ENCODE data around the gene TGIF1. TPM values are rescaled to one million over a fixed set of nuclear protein-coding genes. Genes with fewer than 3 reads are reported as not detected.

TGIF1 gene
- total and polyA plus RNA-seq, 2 donors (not counting 1 experiment from before 2014, with no cell fraction given), result 30.4 to 140 TPM

DNA sequence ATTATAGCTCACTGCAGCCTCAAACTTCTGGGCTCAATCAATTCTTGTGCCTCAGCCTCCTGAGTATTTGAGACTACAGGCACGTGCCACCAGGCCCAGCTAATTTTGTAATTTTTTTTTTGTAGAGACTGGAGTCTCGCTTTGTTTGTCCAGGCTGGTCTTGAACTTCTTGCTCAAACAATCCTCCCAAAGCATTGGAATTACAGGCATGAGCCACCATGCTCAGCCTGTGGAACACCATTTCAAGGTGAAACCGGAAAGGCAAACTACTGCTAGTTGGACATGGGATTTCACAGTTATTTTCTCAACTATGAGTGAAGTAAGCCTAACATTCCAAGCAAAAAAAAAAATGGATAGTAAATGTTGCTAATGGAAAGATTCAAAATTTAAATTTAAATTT is 20.9 kb upstream of the TGIF1 start:
- Mint-ChIP-seq H3K9me3 (ENCODE audit: insufficient read depth) (no peaks in the 10 kb centered on the region), H3K4me3 (no peak overlapping the region), H3K27me3 (no peaks in the 10 kb centered on the region), H3K27ac (no peak overlapping the region), H3K4me1 (peaks cover 3% of the 10 kb centered on the region)
- Histone ChIP-seq H3K9me3 (ENCODE audit: control extremely low read depth in 1 of 3, control insufficient read depth in 2 of 3, insufficient read depth in 1 of 3, low read length in 2 of 3) (no peaks in the 10 kb centered on the region), H3K4me3 (ENCODE audit: control extremely low read depth in 1 of 5, extremely low read depth in 1 of 5, insufficient read depth in 1 of 5, low read depth in 2 of 5, low read length in 4 of 5) (no peak overlapping the region), H3K36me3 (replicated peaks in 1 of 2; ENCODE audit: control extremely low read depth in 1 of 2, control insufficient read depth in 1 of 2, extremely low read depth in 1 of 2, insufficient read depth in 2 of 2, low read length in 1 of 2) (no peaks in the 10 kb centered on the region), H3K4me2 (replicated peaks; ENCODE audit: low read depth, low read length, poor library complexity, severe bottlenecking) (no peak overlapping the region), H3K27ac (ENCODE audit: low read length in 2 of 2) (no peak overlapping the region), H4K20me1 (ENCODE audit: control insufficient read depth, insufficient read depth, low read length, poor library complexity, severe bottlenecking) (no peaks in the 10 kb centered on the region), H3K79me2 (ENCODE audit: control insufficient read depth, insufficient read depth, low read length) (no peaks in the 10 kb centered on the region), H3K4me1 (ENCODE audit: control insufficient read depth in 2 of 2, insufficient read depth in 2 of 2, low read length in 2 of 2) (no peaks in the 10 kb centered on the region), H3K9ac (ENCODE audit: low read length) (no peak overlapping the region), H2AFZ (ENCODE audit: insufficient read depth, low read depth, low read length, poor library complexity, severe bottlenecking) (no peak overlapping the region), H3K27me3 (replicated peaks in 1 of 4; ENCODE audit: control extremely low read depth in 1 of 4, control insufficient read depth in 3 of 4, insufficient read depth in 4 of 4, low read length in 3 of 4) (no peaks in the 10 kb centered on the region)
- ChIA-PET CTCF (interaction anchor here (0.9 to 1.5 kb wide), 2 partner anchors 8 to 238 kb away, joined by 3 read pairs; no protein-coding TSS in a partner anchor), POLR2A (no interaction called here)
- 86% methylated on average over 1 of the region's 3 CpGs for WGBS (ENCODE audit: insufficient coverage)
- no peak for DNase-seq
- TF ChIP-seq CTCF (IDR thresholded peaks at IDR 0.05) (no peak), EZH2 (IDR thresholded peaks at IDR 0.05; ENCODE audit: borderline replicate concordance, insufficient read depth, low read depth, low read length, poor library complexity, severe bottlenecking) (no peak)
- intact Hi-C loops (cut with micrococcal nuclease), result no loop called here
- ATAC-seq (ENCODE audit: low read depth), result no peak

GRCh38 chr18:3434685-3435084 is 15.3 kb upstream of the TGIF1 start:
- no peak overlapping the region for H3K4me3 Mint-ChIP-seq
- intact Hi-C loops (cut with micrococcal nuclease), result no loop called here
- ChIA-PET POLR2A (no interaction called here), CTCF (interaction anchor here (0.6 to 1.4 kb wide), 3 partner anchors 8 to 232 kb away, joined by 3 read pairs; no protein-coding TSS in a partner anchor)
- no peaks in the 10 kb centered on the region for H3K4me1 Mint-ChIP-seq
- no peak overlapping the region for H3K27ac ChIP-seq (ENCODE audit: low read length in 2 of 2)
- H4K20me1 ChIP-seq (ENCODE audit: control insufficient read depth, insufficient read depth, low read length, poor library complexity, severe bottlenecking), result no peaks in the 10 kb centered on the region
- no peaks in the 10 kb centered on the region for H3K9me3 Mint-ChIP-seq (ENCODE audit: insufficient read depth)
- DNase-seq (no peak), ATAC-seq (ENCODE audit: low read depth) (no peak)
- H3K27me3 ChIP-seq (replicated peaks in 1 of 4; ENCODE audit: control extremely low read depth in 1 of 4, control insufficient read depth in 3 of 4, insufficient read depth in 4 of 4, low read length in 3 of 4), result no peaks in the 10 kb centered on the region
- H3K4me1 ChIP-seq (ENCODE audit: control insufficient read depth in 2 of 2, insufficient read depth in 2 of 2, low read length in 2 of 2), result no peaks in the 10 kb centered on the region
- no peaks in the 10 kb centered on the region for H3K79me2 ChIP-seq (ENCODE audit: control insufficient read depth, insufficient read depth, low read length)
- 100% methylated on average over 2 of the region's 4 CpGs for WGBS (ENCODE audit: insufficient coverage)
- no peaks in the 10 kb centered on the region for H3K27me3 Mint-ChIP-seq
- H3K9me3 ChIP-seq (ENCODE audit: control extremely low read depth in 1 of 3, control insufficient read depth in 2 of 3, insufficient read depth in 1 of 3, low read length in 2 of 3), result no peaks in the 10 kb centered on the region
- no peak for TF ChIP-seq CTCF (IDR thresholded peaks at IDR 0.05)
- TF ChIP-seq EZH2 (IDR thresholded peaks at IDR 0.05; ENCODE audit: borderline replicate concordance, insufficient read depth, low read depth, low read length, poor library complexity, severe bottlenecking), result no peak
- no peak overlapping the region for H3K4me2 ChIP-seq (replicated peaks; ENCODE audit: low read depth, low read length, poor library complexity, severe bottlenecking)
- no peaks in the 10 kb centered on the region for H3K36me3 ChIP-seq (replicated peaks in 1 of 2; ENCODE audit: control extremely low read depth in 1 of 2, control insufficient read depth in 1 of 2, extremely low read depth in 1 of 2, insufficient read depth in 2 of 2, low read length in 1 of 2)
- no peak overlapping the region for H3K9ac ChIP-seq (ENCODE audit: low read length)
- H3K27ac Mint-ChIP-seq, result no peak overlapping the region
- no peak overlapping the region for H2AFZ ChIP-seq (ENCODE audit: insufficient read depth, low read depth, low read length, poor library complexity, severe bottlenecking)
- no peak overlapping the region for H3K4me3 ChIP-seq (ENCODE audit: control extremely low read depth in 1 of 5, extremely low read depth in 1 of 5, insufficient read depth in 1 of 5, low read depth in 2 of 5, low read length in 4 of 5)
